K562 (cell line): ENCODE data around the gene PTPRM. TPM values are rescaled to one million over a fixed set of nuclear protein-coding genes. Genes with fewer than 3 reads are reported as not detected.

ENCODE experiments used
- ATAC-seq: fragments of 200-7000 bp; cut with Tn5 transposase; 3 replicates; pipeline ENCODE4 v1.9.1; 2020; ENCODE audit warnings: moderate library complexity
- BruUV-seq: library from RNA; stranded (reverse); fragments of 400-500 nt; replicated peaks from 2 replicates; lab custom pipeline; 2021; lab: Mats Ljungman, UMichigan
- CTCF ChIA-PET: fragments of 300-600 bp; formaldehyde crosslinking; extraction: SDS; loops from one replicate; lab custom pipeline; 2021; ENCODE audit warnings: low intra/inter-chr PET ratio; lab: Yijun Ruan, JAX
- POLR2A ChIA-PET: fragments of 300-600, 350-650 bp; sonication (Branson Sonifier 250); formaldehyde crosslinking; extraction: SDS; loops from one replicate; lab custom pipeline; 2021; ENCODE audit warnings: antibody characterized with exemption, inconsistent platforms; lab: Yijun Ruan, JAX
- DNase-seq, 4 experiments: peaks; one replicate each; pipeline versions ENCODE4 v3.0.0 to v3.0.0-alpha.2; 2011 to 2018; ENCODE audit warnings: low spot score in 3 of 4, mixed read lengths in 3 of 4; ENCODE audit errors: extremely low read depth in 1 of 4
- FAIRE-seq: peaks from 2 replicates; lab custom pipeline; 2011; peaks lifted over from hg19 to GRCh38; lab: Jason Lieb, UNC
- H2AFZ ChIP-seq: 2 replicates; pipeline ENCODE4 v1.6.0; 2011; ENCODE audit warnings: low read depth, low read length, control low read depth, inconsistent platforms
- H3K27ac ChIP-seq: fragments of 200-600 bp; 3 replicates; pipeline ENCODE4 v1.8.0; 2011; ENCODE audit warnings: low read depth, mild to moderate bottlenecking, control low read depth, inconsistent platforms, low read length, moderate library complexity, mixed read lengths; ENCODE audit errors: extremely low read depth
- H3K27me3 ChIP-seq, 2 experiments: fragments of 300-600 bp in 1 of 2; 2 replicates in 1 of 2; 3 replicates in 1 of 2; pipeline versions ENCODE4 v1.6.0 to v1.8.0; 2011; ENCODE audit warnings: inconsistent platforms in 2 of 2, low read length in 2 of 2, mild to moderate bottlenecking in 1 of 2, mixed read lengths in 1 of 2, moderate library complexity in 1 of 2; ENCODE audit not compliant: control insufficient read depth in 2 of 2, insufficient read depth in 2 of 2
- H3K36me3 ChIP-seq: fragments of 300-600 bp; 3 replicates; pipeline ENCODE4 v1.8.0; 2011; ENCODE audit warnings: mild to moderate bottlenecking, low read length, inconsistent platforms; ENCODE audit not compliant: control insufficient read depth, insufficient read depth
- H3K4me1 ChIP-seq, 2 experiments: fragments of 200-600 bp in 1 of 2; replicated peaks in 1 of 2; 2 replicates in 1 of 2; 3 replicates in 1 of 2; pipeline versions ENCODE4 v1.5.1 to v1.8.0; 2011; ENCODE audit warnings: inconsistent platforms in 2 of 2, low read length in 2 of 2, mild to moderate bottlenecking in 1 of 2, mixed read lengths in 1 of 2, moderate library complexity in 1 of 2; ENCODE audit not compliant: control insufficient read depth in 2 of 2, insufficient read depth in 2 of 2
- H3K4me2 ChIP-seq: 2 replicates; pipeline ENCODE4 v1.6.1; 2011; ENCODE audit warnings: low read length, control low read depth, inconsistent platforms, mixed read lengths; ENCODE audit not compliant: insufficient read depth
- H3K4me3 ChIP-seq: fragments of 200-600 bp; sonication (generic), shearing (Covaris generic); 2 replicates; pipeline ENCODE4 v1.5.1; 2016; ENCODE audit warnings: control low read depth, inconsistent platforms
- H3K79me2 ChIP-seq: fragments of 200-600 bp; 3 replicates; pipeline ENCODE4 v1.8.0; 2011; ENCODE audit warnings: low read length, inconsistent platforms; ENCODE audit not compliant: control insufficient read depth, insufficient read depth
- H3K9ac ChIP-seq, 2 experiments: 2 replicates each; pipeline versions ENCODE4 v1.6.0 to v1.6.1; 2011; ENCODE audit warnings: low read depth in 2 of 2, low read length in 2 of 2, control low read depth in 1 of 2, inconsistent platforms in 1 of 2, mild to moderate bottlenecking in 1 of 2, mixed read lengths in 1 of 2; ENCODE audit not compliant: insufficient read depth in 1 of 2
- H3K9me1 ChIP-seq: one replicate; pipeline ENCODE4 v1.6.0; 2011; ENCODE audit warnings: inconsistent platforms, mild to moderate bottlenecking, low read length, moderate library complexity; ENCODE audit not compliant: control insufficient read depth, insufficient read depth
- H3K9me3 ChIP-seq: replicated peaks from 2 replicates; pipeline ENCODE4 v1.5.1; 2011; ENCODE audit warnings: low read depth, low read length, inconsistent platforms; ENCODE audit not compliant: control insufficient read depth, insufficient read depth
- H4K20me1 ChIP-seq: replicated peaks from 2 replicates; pipeline ENCODE4 v1.6.1; 2011; ENCODE audit warnings: low read length, inconsistent platforms, mixed read lengths; ENCODE audit not compliant: control insufficient read depth, insufficient read depth
- CHCHD3 ChIP-seq: fragments of 250-450 bp; sonication (Bioruptor Pico); IDR thresholded peaks from 2 replicates; pipeline ENCODE4 v2.1.2; 2022; ENCODE audit warnings: mild to moderate bottlenecking
- E2F8 ChIP-seq: fragments of 450-650 bp; IDR thresholded peaks from 2 replicates; pipeline ENCODE4 v1.7.1; 2018; ENCODE audit warnings: mild to moderate bottlenecking, low read depth; ENCODE audit not compliant: partially characterized antibody
- EZH2 ChIP-seq: IDR thresholded peaks from 2 replicates; pipeline ENCODE4 v1.6.1; 2012; ENCODE audit warnings: low read depth, mild to moderate bottlenecking, inconsistent platforms, low read length, borderline replicate concordance
- FOXK1 ChIP-seq: sonication (generic); formaldehyde crosslinking; IDR thresholded peaks from 2 replicates; pipeline ENCODE4 v1.8.0; 2022; ENCODE audit warnings: missing genetic modification reagents, mild to moderate bottlenecking, borderline replicate concordance
- GABPA ChIP-seq: fragments of 200-800 bp; sonication (Bioruptor generic); conservative IDR thresholded peaks from 2 replicates; pipeline ENCODE4 v1.6.1; 2016; ENCODE audit warnings: low read depth, missing genetic modification characterization, missing compliant biosample characterization
- HMBOX1 ChIP-seq: sonication (generic); IDR thresholded peaks from 2 replicates; pipeline ENCODE4 v1.6.1; 2016
- HNRNPK ChIP-seq: fragments of 200-400 bp; formaldehyde crosslinking; IDR thresholded peaks from one replicate; pipeline ENCODE4 v1.6.1; 2018; ENCODE audit warnings: mild to moderate bottlenecking, low read depth, low read length; ENCODE audit not compliant: poor library complexity, severe bottlenecking
- HNRNPLL ChIP-seq: fragments of 200-400 bp; formaldehyde crosslinking; IDR thresholded peaks from 2 replicates; pipeline ENCODE4 v1.6.1; 2017; ENCODE audit warnings: low read length, low read depth, mild to moderate bottlenecking; ENCODE audit not compliant: poor library complexity, severe bottlenecking
- IRF2 ChIP-seq: sonication (generic); formaldehyde crosslinking; IDR thresholded peaks from 2 replicates; pipeline ENCODE4 v1.8.1; 2022; ENCODE audit warnings: mild to moderate bottlenecking, missing genetic modification reagents
- MCM3 ChIP-seq: fragments of 450-650 bp; IDR thresholded peaks from 2 replicates; pipeline ENCODE4 v1.6.1; 2016
- NR2F6 ChIP-seq: fragments of 450-650 bp; formaldehyde crosslinking; IDR thresholded peaks from 2 replicates; pipeline ENCODE4 v1.4.0; 2020; ENCODE audit warnings: mild to moderate bottlenecking
- TAF1 ChIP-seq: IDR thresholded peaks from 2 replicates; pipeline ENCODE4 v1.6.1; 2011; ENCODE audit warnings: mild to moderate bottlenecking, low read length, moderate library complexity; ENCODE audit not compliant: insufficient read depth, control insufficient read depth, severe bottlenecking; ENCODE audit errors: extremely low read depth
- ZNF778 ChIP-seq: fragments of 450-650 bp; formaldehyde crosslinking; IDR thresholded peaks from 2 replicates; pipeline ENCODE4 v1.4.0; 2020; ENCODE audit warnings: mild to moderate bottlenecking, moderate library complexity
- ZSCAN29 ChIP-seq: fragments of 450-650 bp; IDR thresholded peaks from 2 replicates; pipeline ENCODE4 v1.6.1; 2017
- WGBS: fragments of 100-300 bp; shearing (Covaris generic); methylation state at CpG from one replicate; pipeline ENCODE4 v1.1.6; 2016; ENCODE audit warnings: low coverage, mixed read lengths; ENCODE audit not compliant: insufficient coverage; ENCODE audit errors: missing lambda C conversion rate; 5-methylcytosine and 5-hydroxymethylcytosine counted together
- in situ Hi-C: fragments of 300-500 bp; cut with MboI; formaldehyde crosslinking; loops from 4 replicates; pipeline ENCODE4 v1.15.0; 2018; ENCODE audit warnings: inconsistent platforms, mixed read lengths
- intact Hi-C: fragments of 100-400 bp; cut with micrococcal nuclease; formaldehyde crosslinking; loops from 2 replicates; pipeline ENCODE4 v1.14.2; 2022
- polyA plus RNA-seq, 8 experiments: library from polyadenylated mRNA; depleted of rRNA in 4 of 8; stranded (reverse) in 5 of 8; unstranded in 3 of 8; fragments of >200 nt; fragmentation: Nextera tagmentation in 2 of 8; fragmentation: Illumina TruSeq in 1 of 8; extraction: Ambion mirVana in 2 of 8; extraction: Trizol in 1 of 8; gene quantifications; 2 replicates each; pipeline versions ENCODE4 v1.2.1 to v1.2.3, GENCODE V29; 2011 to 2014; ENCODE audit warnings: inconsistent platforms in 1 of 8, missing spikeins in 1 of 8
- total RNA-seq, 7 experiments: library from RNA; depleted of rRNA in 6 of 7; stranded (reverse); fragments of >200 nt in 6 of 7; fragmentation: Illumina TruSeq in 2 of 7; extraction: Trizol in 2 of 7; gene quantifications; 2 replicates each; pipeline versions ENCODE4 v1.2.1 to v1.2.3, GENCODE V29; 2011 to 2021; ENCODE audit warnings: low replicate concordance in 1 of 7
- TF ChIP-seq, protein P1 (sequence below): fragments of 200-800 bp; sonication (Bioruptor generic); IDR thresholded peaks from 2 replicates; pipeline ENCODE4 v1.6.1; 2016; ENCODE audit warnings: missing genetic modification characterization, missing compliant biosample characterization

Gene PTPRM
- total and polyA plus RNA-seq, 9 of the 15 experiments (the other 6 are each of a cell fraction or from before 2014, with no cell fraction given), result 0.03 to 0.16 (median 0.08) TPM; not detected in 3

- no peak overlapping the region for H3K4me3 ChIP-seq
- no peaks in the 10 kb centered on the region for H3K79me2 ChIP-seq
- no peak for FAIRE-seq
- ATAC-seq, result no peak
- POLR2A ChIA-PET, result no interaction called here
- no peaks in the 10 kb centered on the region for H3K9me3 ChIP-seq
- H3K27me3 ChIP-seq, result no peaks in the 10 kb centered on the region
- intact Hi-C loops (no loop called here), in situ Hi-C loops (no loop called here)
- H3K9me1 ChIP-seq, result no peaks in the 10 kb centered on the region
- no peaks in the 10 kb centered on the region for H3K4me1 ChIP-seq
- no peak overlapping the region for H3K4me2 ChIP-seq
- BruUV-seq, result no TSS peak
- no peak overlapping the region for H3K9ac ChIP-seq
- H2AFZ ChIP-seq, result no peak overlapping the region
- no peak overlapping the region for H3K27ac ChIP-seq
- 2% methylated on average over 2 of the region's 2 CpGs for WGBS
- no peaks in the 10 kb centered on the region for H4K20me1 ChIP-seq
- CTCF ChIA-PET, result no interaction called here
- no peaks in the 10 kb centered on the region for H3K36me3 ChIP-seq
- no peak for DNase-seq
- TF ChIP-seq, protein P1, sequence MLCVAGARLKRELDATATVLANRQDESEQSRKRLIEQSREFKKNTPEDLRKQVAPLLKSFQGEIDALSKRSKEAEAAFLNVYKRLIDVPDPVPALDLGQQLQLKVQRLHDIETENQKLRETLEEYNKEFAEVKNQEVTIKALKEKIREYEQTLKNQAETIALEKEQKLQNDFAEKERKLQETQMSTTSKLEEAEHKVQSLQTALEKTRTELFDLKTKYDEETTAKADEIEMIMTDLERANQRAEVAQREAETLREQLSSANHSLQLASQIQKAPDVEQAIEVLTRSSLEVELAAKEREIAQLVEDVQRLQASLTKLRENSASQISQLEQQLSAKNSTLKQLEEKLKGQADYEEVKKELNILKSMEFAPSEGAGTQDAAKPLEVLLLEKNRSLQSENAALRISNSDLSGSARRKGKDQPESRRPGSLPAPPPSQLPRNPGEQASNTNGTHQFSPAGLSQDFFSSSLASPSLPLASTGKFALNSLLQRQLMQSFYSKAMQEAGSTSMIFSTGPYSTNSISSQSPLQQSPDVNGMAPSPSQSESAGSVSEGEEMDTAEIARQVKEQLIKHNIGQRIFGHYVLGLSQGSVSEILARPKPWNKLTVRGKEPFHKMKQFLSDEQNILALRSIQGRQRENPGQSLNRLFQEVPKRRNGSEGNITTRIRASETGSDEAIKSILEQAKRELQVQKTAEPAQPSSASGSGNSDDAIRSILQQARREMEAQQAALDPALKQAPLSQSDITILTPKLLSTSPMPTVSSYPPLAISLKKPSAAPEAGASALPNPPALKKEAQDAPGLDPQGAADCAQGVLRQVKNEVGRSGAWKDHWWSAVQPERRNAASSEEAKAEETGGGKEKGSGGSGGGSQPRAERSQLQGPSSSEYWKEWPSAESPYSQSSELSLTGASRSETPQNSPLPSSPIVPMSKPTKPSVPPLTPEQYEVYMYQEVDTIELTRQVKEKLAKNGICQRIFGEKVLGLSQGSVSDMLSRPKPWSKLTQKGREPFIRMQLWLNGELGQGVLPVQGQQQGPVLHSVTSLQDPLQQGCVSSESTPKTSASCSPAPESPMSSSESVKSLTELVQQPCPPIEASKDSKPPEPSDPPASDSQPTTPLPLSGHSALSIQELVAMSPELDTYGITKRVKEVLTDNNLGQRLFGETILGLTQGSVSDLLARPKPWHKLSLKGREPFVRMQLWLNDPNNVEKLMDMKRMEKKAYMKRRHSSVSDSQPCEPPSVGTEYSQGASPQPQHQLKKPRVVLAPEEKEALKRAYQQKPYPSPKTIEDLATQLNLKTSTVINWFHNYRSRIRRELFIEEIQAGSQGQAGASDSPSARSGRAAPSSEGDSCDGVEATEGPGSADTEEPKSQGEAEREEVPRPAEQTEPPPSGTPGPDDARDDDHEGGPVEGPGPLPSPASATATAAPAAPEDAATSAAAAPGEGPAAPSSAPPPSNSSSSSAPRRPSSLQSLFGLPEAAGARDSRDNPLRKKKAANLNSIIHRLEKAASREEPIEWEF (CRISPR knock-in tag), result no peak
- TF ChIP-seq NR2F6 (no peak), EZH2 (no peak), ZSCAN29 (no peak), GABPA (tag) (no peak), FOXK1 (CRISPR knock-in tag) (no peak), ZNF778 (CRISPR knock-in tag) (no peak), CHCHD3 (CRISPR knock-in tag) (no peak), E2F8 (no peak), HMBOX1 (no peak), HNRNPLL (no peak), IRF2 (CRISPR knock-in tag) (no peak), TAF1 (no peak), MCM3 (no peak), HNRNPK (no peak)
Observed at GRCh38 chr18:8117006-8117371, 549.9 kb downstream of the PTPRM start.
